HCT116 (cell line): ENCODE measurements around the gene RABGAP1. TPM values are rescaled to one million over a fixed set of nuclear protein-coding genes. Genes with fewer than 3 reads are reported as not detected.

Experiments
- ATAC-seq: fragments of 200-7000 bp; cut with Tn5 transposase; 2 replicates; pipeline ENCODE4 v1.9.1; 2020; ENCODE audit warnings: mild to moderate bottlenecking, moderate library complexity
- BruUV-seq: library from RNA; stranded (reverse); fragments of 400-500 nt; replicated peaks from 2 replicates; lab custom pipeline; 2021; lab: Mats Ljungman, UMichigan
- CTCF ChIA-PET: fragments of 300-600 bp; sonication (Branson Sonifier 250); formaldehyde crosslinking; loops from one replicate; lab custom pipeline; 2021; ENCODE audit warnings: antibody characterized with exemption; lab: Charles Lee
- POLR2A ChIA-PET: fragments of 300-600, 350-600 bp; sonication (Branson Sonifier 250); formaldehyde crosslinking; loops from one replicate; lab custom pipeline; 2021; ENCODE audit warnings: antibody characterized with exemption; lab: Charles Lee
- RAD21 ChIA-PET, 2 experiments: fragments of 300-600 bp; sonication (Branson Sonifier 250); formaldehyde crosslinking; loops; one replicate each; lab custom pipeline; 2023; ENCODE audit warnings: low total read pairs in 2 of 2; ENCODE audit not compliant: uncharacterized antibody in 2 of 2, unreplicated experiment in 2 of 2, low non-redundant PET in 1 of 2; lab: Charles Lee
- DNase-seq: peaks from one replicate; pipeline ENCODE4 v3.0.0-alpha.2; 2010; ENCODE audit warnings: low read depth, low spot score
- H2AFZ ChIP-seq: fragments of 200-600 bp; shearing (Covaris generic), sonication (generic); 2 replicates; pipeline ENCODE4 v1.6.1; 2017; ENCODE audit warnings: low read depth, mixed run types, mixed read lengths, antibody characterized with exemption, low read length; ENCODE audit not compliant: poor library complexity, severe bottlenecking
- H3K27ac ChIP-seq: 2 replicates; pipeline ENCODE4 v1.5.1; 2012; ENCODE audit warnings: low read depth, low read length
- H3K27me3 ChIP-seq: fragments of 200-600 bp; sonication (generic); 2 replicates; pipeline ENCODE4 v1.6.1; 2016; ENCODE audit warnings: mixed run types, low read length, mixed read lengths; ENCODE audit not compliant: insufficient read depth
- H3K36me3 ChIP-seq, 2 experiments: fragments of 200-500 bp in 1 of 2; fragments of 200-600 bp in 1 of 2; sonication (Bioruptor generic) in 1 of 2; sonication (generic) in 1 of 2; 2 replicates each; pipeline versions ENCODE4 v1.5.1 to v1.6.1; 2014 to 2016; ENCODE audit warnings: low read length in 2 of 2, inconsistent platforms in 1 of 2, mixed read lengths in 1 of 2, mixed run types in 1 of 2; ENCODE audit not compliant: insufficient read depth in 2 of 2, control insufficient read depth in 1 of 2
- H3K4me1 ChIP-seq, 2 experiments: fragments of 200-600 bp in 1 of 2; sonication (generic) in 1 of 2; 2 replicates each; pipeline versions ENCODE4 v1.5.1 to v1.6.1; 2012 to 2017; ENCODE audit warnings: low read length in 2 of 2, inconsistent platforms in 1 of 2, mild to moderate bottlenecking in 1 of 2, mixed read lengths in 1 of 2, mixed run types in 1 of 2, moderate library complexity in 1 of 2; ENCODE audit not compliant: insufficient read depth in 2 of 2, control insufficient read depth in 1 of 2
- H3K4me2 ChIP-seq: fragments of 200-600 bp; sonication (generic); 2 replicates; pipeline ENCODE4 v1.6.1; 2017; ENCODE audit warnings: mixed run types, low read length, mixed read lengths
- H3K4me3 ChIP-seq, 2 experiments: fragments of 200-600 bp in 1 of 2; sonication (generic) in 1 of 2; replicated peaks in 1 of 2; 2 replicates each; pipeline ENCODE4 v1.5.1; 2011 to 2016; ENCODE audit warnings: low read length in 2 of 2, control low read depth in 1 of 2, low read depth in 1 of 2, mild to moderate bottlenecking in 1 of 2, mixed read lengths in 1 of 2, mixed run types in 1 of 2
- H3K79me2 ChIP-seq: fragments of 200-600 bp; sonication (generic); 2 replicates; pipeline ENCODE4 v1.6.1; 2017; ENCODE audit warnings: mild to moderate bottlenecking, mixed run types, low read length, moderate library complexity, mixed read lengths; ENCODE audit not compliant: insufficient read depth
- H3K9ac ChIP-seq: fragments of 200-600 bp; sonication (generic); 2 replicates; pipeline ENCODE4 v1.6.1; 2016; ENCODE audit warnings: low read length, mixed read lengths
- H3K9me2 ChIP-seq: fragments of 200-600 bp; sonication (generic), shearing (Covaris generic); 2 replicates; pipeline ENCODE4 v1.6.1; 2017; ENCODE audit warnings: mixed run types, mild to moderate bottlenecking, moderate library complexity; ENCODE audit not compliant: insufficient read depth
- H3K9me3 ChIP-seq, 2 experiments: fragments of 200-500 bp in 1 of 2; fragments of 200-600 bp in 1 of 2; sonication (Bioruptor generic) in 1 of 2; sonication (generic) in 1 of 2; 2 replicates each; pipeline ENCODE4 v1.6.1; 2014 to 2017; ENCODE audit warnings: low read length in 2 of 2, mixed read lengths in 2 of 2, inconsistent platforms in 1 of 2, low read depth in 1 of 2, mild to moderate bottlenecking in 1 of 2, mixed run types in 1 of 2, moderate library complexity in 1 of 2; ENCODE audit not compliant: control insufficient read depth in 1 of 2, insufficient read depth in 1 of 2
- H4K20me1 ChIP-seq: fragments of 200-600 bp; sonication (generic), shearing (Covaris generic); 2 replicates; pipeline ENCODE4 v1.6.1; 2017; ENCODE audit warnings: mixed run types, mild to moderate bottlenecking, moderate library complexity; ENCODE audit not compliant: insufficient read depth
- CBX3 ChIP-seq: IDR thresholded peaks from 2 replicates; pipeline ENCODE4 v1.6.1; 2012; ENCODE audit warnings: low read depth
- CTCF ChIP-seq, 3 experiments: fragments of 200-600 bp in 1 of 3; sonication (generic) in 1 of 3; IDR thresholded peaks in 2 of 3; conservative IDR thresholded peaks in 1 of 3; 2 replicates each; pipeline ENCODE4 v1.5.1; 2012 to 2017; ENCODE audit warnings: low read depth in 2 of 3, low read length in 2 of 3, antibody characterized with exemption in 1 of 3, borderline replicate concordance in 1 of 3, control low read depth in 1 of 3, mild to moderate bottlenecking in 1 of 3, mixed read lengths in 1 of 3, mixed run types in 1 of 3, moderate library complexity in 1 of 3; ENCODE audit not compliant: insufficient read depth in 1 of 3
- ELF1 ChIP-seq: IDR thresholded peaks from 2 replicates; pipeline ENCODE4 v1.6.1; 2012; ENCODE audit warnings: low read depth, borderline replicate concordance
- EZH2 ChIP-seq: fragments of 200-600 bp; sonication (generic); IDR thresholded peaks from 2 replicates; pipeline ENCODE4 v1.6.1; 2017; ENCODE audit warnings: antibody characterized with exemption, mixed run types
- EZH2phosphoT487 ChIP-seq: fragments of 200-600 bp; IDR thresholded peaks from 2 replicates; pipeline ENCODE4 v1.6.1; 2018; ENCODE audit warnings: antibody characterized with exemption, borderline replicate concordance
- MAX ChIP-seq: IDR thresholded peaks from 2 replicates; pipeline ENCODE4 v1.6.1; 2012
- POLR2A ChIP-seq: IDR thresholded peaks from 2 replicates; pipeline ENCODE4 v1.7.0; 2011; ENCODE audit warnings: borderline replicate concordance; ENCODE audit not compliant: insufficient read depth, insufficient read length; ENCODE audit errors: extremely low read depth
- POLR2AphosphoS5 ChIP-seq: IDR thresholded peaks from 2 replicates; pipeline ENCODE4 v1.6.1; 2011; ENCODE audit warnings: mild to moderate bottlenecking, low read depth, low read length, moderate library complexity
- RAD21 ChIP-seq: IDR thresholded peaks from 2 replicates; pipeline ENCODE4 v1.6.1; 2012; ENCODE audit warnings: low read depth, mild to moderate bottlenecking
- SIN3A ChIP-seq: IDR thresholded peaks from 2 replicates; pipeline ENCODE4 v1.6.1; 2012; ENCODE audit warnings: low read depth
- SP1 ChIP-seq: IDR thresholded peaks from 2 replicates; pipeline ENCODE4 v1.6.1; 2012; ENCODE audit warnings: low read depth
- SRF ChIP-seq: IDR thresholded peaks from 2 replicates; pipeline ENCODE4 v1.6.1; 2012; ENCODE audit warnings: low read depth
- TCF7L2 ChIP-seq: IDR thresholded peaks from 2 replicates; pipeline ENCODE4 v1.7.0; 2011; ENCODE audit warnings: borderline replicate concordance, inconsistent platforms; ENCODE audit not compliant: insufficient read depth, insufficient read length; ENCODE audit errors: extremely low read depth
- ZNF274 ChIP-seq: fragments of 200-500 bp; sonication (Bioruptor generic); IDR thresholded peaks from 2 replicates; pipeline ENCODE4 v1.6.1; 2014; ENCODE audit warnings: mild to moderate bottlenecking, low read depth, low read length, inconsistent platforms
- intact Hi-C: fragments of 100-400 bp; cut with micrococcal nuclease; formaldehyde crosslinking; loops from 2 replicates; pipeline ENCODE4 v1.10.0; 2022
- total RNA-seq: library from RNA; stranded (reverse); gene quantifications from one replicate; pipeline ENCODE4 v1.2.1, GENCODE V29; 2021; ENCODE audit not compliant: unreplicated experiment
- TF ChIP-seq, protein P1 (sequence below): IDR thresholded peaks from 2 replicates; pipeline ENCODE4 v1.6.1; 2012; ENCODE audit warnings: low read depth
- TF ChIP-seq, protein P2 (sequence below): IDR thresholded peaks from 2 replicates; pipeline ENCODE4 v1.6.1; 2011; ENCODE audit warnings: mild to moderate bottlenecking, low read length, moderate library complexity; ENCODE audit not compliant: insufficient replicate concordance; ENCODE audit errors: extremely low read depth

Gene RABGAP1
- total RNA-seq, 1 experiment from 2014 or later, result 29.7 TPM

DNA sequence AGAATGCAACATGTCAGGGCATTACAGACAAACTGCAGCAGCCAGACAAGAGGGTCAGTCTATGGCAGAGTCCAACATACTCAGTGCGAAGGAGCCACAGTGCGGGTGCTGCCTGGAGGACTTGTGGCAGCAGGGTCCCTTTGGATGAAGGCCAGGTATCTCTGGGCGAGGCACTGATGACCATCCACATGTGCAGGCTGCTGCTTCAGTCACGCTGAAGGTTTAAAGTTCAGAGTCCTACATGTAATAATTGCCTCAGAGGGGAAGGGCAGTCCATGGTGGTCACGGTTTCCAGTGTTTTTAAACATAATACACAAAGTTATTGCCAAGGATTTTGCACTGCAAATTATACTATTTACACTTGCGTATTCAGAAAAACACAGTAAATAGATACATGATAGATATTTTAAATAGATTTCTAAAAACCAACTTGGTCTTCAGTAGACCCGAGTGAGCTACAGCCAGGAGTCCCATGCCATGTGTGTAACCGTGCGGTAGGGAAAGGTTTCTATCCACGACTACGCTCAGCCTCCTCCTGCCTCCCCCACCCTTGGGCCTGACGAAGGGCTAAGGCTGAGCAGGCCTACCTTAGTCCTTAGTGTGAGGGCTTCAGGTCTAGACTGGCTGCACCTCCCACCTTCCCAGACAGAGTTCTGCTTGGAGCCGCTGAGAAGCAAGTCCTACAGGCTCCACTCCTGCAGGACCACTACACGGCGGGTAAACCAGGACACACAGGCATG lies 168.9 kb downstream of the RABGAP1 start (continued):
- no peak for TF ChIP-seq ELF1

DNA sequence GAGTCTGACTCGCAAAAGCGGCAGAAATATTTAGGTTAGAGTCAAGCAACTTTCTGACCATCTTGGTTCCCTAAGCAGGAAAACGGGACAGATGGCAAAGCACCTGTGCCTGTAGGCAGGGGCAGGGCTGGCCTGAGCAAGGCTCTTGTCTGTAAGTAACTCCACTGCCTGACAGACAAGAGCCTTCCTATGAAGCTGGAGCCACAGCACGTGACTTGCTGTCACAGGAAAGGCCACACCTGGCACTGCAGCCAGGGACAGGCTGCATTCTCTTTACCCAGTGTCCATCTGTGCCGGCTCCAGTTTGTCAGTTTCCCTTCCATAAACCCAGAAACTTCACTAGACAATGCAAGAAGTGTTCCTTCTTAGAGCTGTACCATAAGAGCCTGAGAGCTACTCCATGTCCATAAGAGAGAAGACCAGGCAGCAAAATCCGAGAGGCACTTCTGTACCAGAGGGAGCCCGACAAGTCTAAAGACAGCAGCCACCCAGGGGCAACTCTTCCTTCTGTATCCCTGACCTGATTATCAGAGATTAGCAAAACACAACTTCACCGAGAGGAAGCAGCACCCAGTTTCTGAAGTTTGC lies 170.7 kb downstream of the RABGAP1 start:
- DNase-seq (no peak), ATAC-seq (no peak)
- POLR2A ChIA-PET, result no interaction called here

More for the DNA sequence above, 170.7 kb downstream of the RABGAP1 start:
- Histone ChIP-seq H3K9me3 (no peaks in the 10 kb centered on the region), H3K9me2 (no peaks in the 10 kb centered on the region), H3K4me1 (no peaks in the 10 kb centered on the region), H3K4me3 (no peak overlapping the region), H3K9ac (no peak overlapping the region), H4K20me1 (no peaks in the 10 kb centered on the region), H3K36me3 (peaks cover 0 to 6% of the 10 kb centered on the region in 2 experiments; a peak in 1 of 4 replicates), H3K79me2 (no peaks in the 10 kb centered on the region), H3K4me2 (no peak overlapping the region), H2AFZ (no peak overlapping the region), H3K27ac (no peak overlapping the region), H3K27me3 (no peaks in the 10 kb centered on the region)
- TF ChIP-seq ELF1, result no peak
- TF ChIP-seq CTCF (IDR thresholded peaks at IDR 0.05 in 2 of 3, conservative IDR thresholded peaks at IDR 0.05 in 1 of 3; ENCODE audit: borderline replicate concordance in 1 of 3, insufficient read depth in 1 of 3, low read depth in 2 of 3, low read length in 2 of 3), result no peak
- no peak for TF ChIP-seq SRF
- TF ChIP-seq CBX3, result no peak
- no peak for TF ChIP-seq SP1
- no peak for TF ChIP-seq POLR2A
- TF ChIP-seq, protein P1, sequence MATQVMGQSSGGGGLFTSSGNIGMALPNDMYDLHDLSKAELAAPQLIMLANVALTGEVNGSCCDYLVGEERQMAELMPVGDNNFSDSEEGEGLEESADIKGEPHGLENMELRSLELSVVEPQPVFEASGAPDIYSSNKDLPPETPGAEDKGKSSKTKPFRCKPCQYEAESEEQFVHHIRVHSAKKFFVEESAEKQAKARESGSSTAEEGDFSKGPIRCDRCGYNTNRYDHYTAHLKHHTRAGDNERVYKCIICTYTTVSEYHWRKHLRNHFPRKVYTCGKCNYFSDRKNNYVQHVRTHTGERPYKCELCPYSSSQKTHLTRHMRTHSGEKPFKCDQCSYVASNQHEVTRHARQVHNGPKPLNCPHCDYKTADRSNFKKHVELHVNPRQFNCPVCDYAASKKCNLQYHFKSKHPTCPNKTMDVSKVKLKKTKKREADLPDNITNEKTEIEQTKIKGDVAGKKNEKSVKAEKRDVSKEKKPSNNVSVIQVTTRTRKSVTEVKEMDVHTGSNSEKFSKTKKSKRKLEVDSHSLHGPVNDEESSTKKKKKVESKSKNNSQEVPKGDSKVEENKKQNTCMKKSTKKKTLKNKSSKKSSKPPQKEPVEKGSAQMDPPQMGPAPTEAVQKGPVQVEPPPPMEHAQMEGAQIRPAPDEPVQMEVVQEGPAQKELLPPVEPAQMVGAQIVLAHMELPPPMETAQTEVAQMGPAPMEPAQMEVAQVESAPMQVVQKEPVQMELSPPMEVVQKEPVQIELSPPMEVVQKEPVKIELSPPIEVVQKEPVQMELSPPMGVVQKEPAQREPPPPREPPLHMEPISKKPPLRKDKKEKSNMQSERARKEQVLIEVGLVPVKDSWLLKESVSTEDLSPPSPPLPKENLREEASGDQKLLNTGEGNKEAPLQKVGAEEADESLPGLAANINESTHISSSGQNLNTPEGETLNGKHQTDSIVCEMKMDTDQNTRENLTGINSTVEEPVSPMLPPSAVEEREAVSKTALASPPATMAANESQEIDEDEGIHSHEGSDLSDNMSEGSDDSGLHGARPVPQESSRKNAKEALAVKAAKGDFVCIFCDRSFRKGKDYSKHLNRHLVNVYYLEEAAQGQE, result no peak
- TF ChIP-seq SIN3A, result no peak
- TF ChIP-seq MAX, result no peak
- TF ChIP-seq RAD21, result no peak
- no peak for TF ChIP-seq EZH2phosphoT487
- TF ChIP-seq POLR2AphosphoS5, result no peak
- TF ChIP-seq, protein P2, sequence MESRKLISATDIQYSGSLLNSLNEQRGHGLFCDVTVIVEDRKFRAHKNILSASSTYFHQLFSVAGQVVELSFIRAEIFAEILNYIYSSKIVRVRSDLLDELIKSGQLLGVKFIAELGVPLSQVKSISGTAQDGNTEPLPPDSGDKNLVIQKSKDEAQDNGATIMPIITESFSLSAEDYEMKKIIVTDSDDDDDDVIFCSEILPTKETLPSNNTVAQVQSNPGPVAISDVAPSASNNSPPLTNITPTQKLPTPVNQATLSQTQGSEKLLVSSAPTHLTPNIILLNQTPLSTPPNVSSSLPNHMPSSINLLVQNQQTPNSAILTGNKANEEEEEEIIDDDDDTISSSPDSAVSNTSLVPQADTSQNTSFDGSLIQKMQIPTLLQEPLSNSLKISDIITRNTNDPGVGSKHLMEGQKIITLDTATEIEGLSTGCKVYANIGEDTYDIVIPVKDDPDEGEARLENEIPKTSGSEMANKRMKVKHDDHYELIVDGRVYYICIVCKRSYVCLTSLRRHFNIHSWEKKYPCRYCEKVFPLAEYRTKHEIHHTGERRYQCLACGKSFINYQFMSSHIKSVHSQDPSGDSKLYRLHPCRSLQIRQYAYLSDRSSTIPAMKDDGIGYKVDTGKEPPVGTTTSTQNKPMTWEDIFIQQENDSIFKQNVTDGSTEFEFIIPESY, result no peak
- no peak for TF ChIP-seq EZH2
- TF ChIP-seq TCF7L2, result no peak
- no peak for TF ChIP-seq ZNF274
- intact Hi-C loops, result no loop called here
- ChIA-PET CTCF (no interaction called here), RAD21 (no interaction called here)
- BruUV-seq, result no TSS peak
